Measurements from ENCODE around the gene PLCG2. TPM values are rescaled to one million over a fixed set of nuclear protein-coding genes. Genes with fewer than 3 reads are reported as not detected.

Gene PLCG2
- total RNA-seq, 2 donors from 2014 or later = 11.6 to 30.9 TPM

GRCh38 chr16:81956213-81956948, 177.3 kb downstream of the PLCG2 start:
- H3K9me3 ChIP-seq = peaks cover 2% of the 10 kb centered on the region
- H3K27me3 ChIP-seq (replicated peaks; ENCODE audit: insufficient read depth) = no peaks in the 10 kb centered on the region
- H3K27ac ChIP-seq = no peak overlapping the region
- H3K4me3 ChIP-seq = no peak overlapping the region
- ATAC-seq (ENCODE audit: insufficient number of reproducible peaks, low FRiP score, low read depth) = no peak
- DNase-seq (ENCODE audit: low spot score) = no peak
- H3K36me3 ChIP-seq = no peaks in the 10 kb centered on the region
- no peaks in the 10 kb centered on the region for H3K4me1 ChIP-seq (ENCODE audit: control insufficient read depth in 1 of 2, low read depth in 2 of 2)
- TF ChIP-seq CTCF (IDR thresholded peaks at IDR 0.05) = no peak

GRCh38 chr16:81964808-81965207, 185.7 kb downstream of the PLCG2 start:
- Histone ChIP-seq H3K4me1 (ENCODE audit: control insufficient read depth in 1 of 2, low read depth in 2 of 2) (no peaks in the 10 kb centered on the region), H3K27ac (no peak overlapping the region), H3K4me3 (no peak overlapping the region), H3K36me3 (no peaks in the 10 kb centered on the region), H3K27me3 (replicated peaks; ENCODE audit: insufficient read depth) (no peaks in the 10 kb centered on the region), H3K9me3 (no peaks in the 10 kb centered on the region)
- no peak for TF ChIP-seq CTCF (IDR thresholded peaks at IDR 0.05)
- ATAC-seq (ENCODE audit: insufficient number of reproducible peaks, low FRiP score, low read depth) (no peak), DNase-seq (ENCODE audit: low spot score) (no peak)

DNA sequence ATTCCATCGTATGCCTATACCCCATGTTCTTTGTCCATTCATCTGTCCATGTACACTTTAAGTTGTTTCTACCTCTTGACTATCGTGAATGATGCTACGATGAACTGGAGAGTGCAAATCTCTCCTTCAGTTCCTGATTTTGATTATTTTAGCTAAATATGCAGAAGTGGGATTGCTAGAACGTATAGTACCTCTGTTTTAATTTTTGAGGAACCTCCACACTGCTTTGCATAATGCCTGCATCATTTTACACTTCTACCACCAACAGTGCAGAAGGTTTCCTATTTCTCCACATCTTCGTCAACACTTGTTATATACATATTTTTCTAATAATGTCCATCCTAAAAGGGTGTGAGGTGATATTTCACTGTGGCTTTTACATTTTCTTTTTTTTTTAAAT, 188.3 kb downstream of the PLCG2 start:
- TF ChIP-seq CTCF (IDR thresholded peaks at IDR 0.05) = no peak
- Histone ChIP-seq H3K27me3 (replicated peaks; ENCODE audit: insufficient read depth) (no peaks in the 10 kb centered on the region), H3K4me3 (no peak overlapping the region), H3K9me3 (no peaks in the 10 kb centered on the region), H3K27ac (no peak overlapping the region), H3K4me1 (ENCODE audit: control insufficient read depth in 1 of 2, low read depth in 2 of 2) (no peaks in the 10 kb centered on the region), H3K36me3 (no peaks in the 10 kb centered on the region)
- no peak for ATAC-seq (ENCODE audit: insufficient number of reproducible peaks, low FRiP score, low read depth)
- DNase-seq (ENCODE audit: low spot score) = no peak

GRCh38 chr16:81971853-81972252, 192.8 kb downstream of the PLCG2 start:
- Histone ChIP-seq H3K9me3 (peaks cover 4% of the 10 kb centered on the region), H3K4me3 (no peak overlapping the region), H3K27me3 (replicated peaks; ENCODE audit: insufficient read depth) (no peaks in the 10 kb centered on the region), H3K4me1 (ENCODE audit: control insufficient read depth in 1 of 2, low read depth in 2 of 2) (no peaks in the 10 kb centered on the region), H3K27ac (no peak overlapping the region), H3K36me3 (no peaks in the 10 kb centered on the region)
- ATAC-seq (ENCODE audit: insufficient number of reproducible peaks, low FRiP score, low read depth) = no peak
- no peak for TF ChIP-seq CTCF (IDR thresholded peaks at IDR 0.05)
- DNase-seq (ENCODE audit: low spot score) = no peak

DNA sequence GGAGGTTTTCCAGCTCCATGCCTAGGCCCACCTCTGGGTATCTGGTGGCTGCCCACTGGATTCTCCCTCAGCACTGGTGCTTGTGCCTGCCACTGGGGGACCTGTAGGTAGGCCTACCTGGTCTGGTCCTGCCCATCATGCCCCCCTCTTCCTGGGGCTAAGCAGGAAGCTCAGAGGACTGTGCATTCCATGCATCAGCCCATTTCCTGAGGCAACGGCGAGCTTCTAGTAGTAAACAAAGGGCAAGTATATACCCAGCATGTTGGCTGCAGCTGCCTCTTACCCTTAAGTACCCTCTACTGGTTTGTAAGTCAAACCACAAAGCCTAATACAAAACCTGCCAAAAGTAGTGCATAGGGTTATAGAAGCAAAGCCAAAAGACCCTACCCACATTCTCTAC, 194.6 kb downstream of the PLCG2 start:
- no peak overlapping the region for H3K4me3 ChIP-seq
- H3K4me1 ChIP-seq (ENCODE audit: control insufficient read depth in 1 of 2, low read depth in 2 of 2) = no peaks in the 10 kb centered on the region
- no peak overlapping the region for H3K27ac ChIP-seq
- H3K27me3 ChIP-seq (replicated peaks; ENCODE audit: insufficient read depth) = no peaks in the 10 kb centered on the region
- H3K9me3 ChIP-seq = peaks cover 4% of the 10 kb centered on the region
- DNase-seq (ENCODE audit: low spot score) (no peak), ATAC-seq (ENCODE audit: insufficient number of reproducible peaks, low FRiP score, low read depth) (no peak)
- no peaks in the 10 kb centered on the region for H3K36me3 ChIP-seq
- no peak for TF ChIP-seq CTCF (IDR thresholded peaks at IDR 0.05)
